HG03469 (cell line): ENCODE measurements around the gene MRGPRX2.
A peak's percentile ranks its signal among the peaks of the same experiment; 100 is the strongest.

Source experiments
- ATAC-seq: cut with Tn5 transposase; IDR thresholded peaks from one replicate; pipeline ENCODE4 v1.9.1; 2021; ENCODE audit warnings: mild to moderate bottlenecking, moderate library complexity, moderate number of reproducible peaks; ENCODE audit not compliant: unreplicated experiment

The MRGPRX2 gene

DNA sequence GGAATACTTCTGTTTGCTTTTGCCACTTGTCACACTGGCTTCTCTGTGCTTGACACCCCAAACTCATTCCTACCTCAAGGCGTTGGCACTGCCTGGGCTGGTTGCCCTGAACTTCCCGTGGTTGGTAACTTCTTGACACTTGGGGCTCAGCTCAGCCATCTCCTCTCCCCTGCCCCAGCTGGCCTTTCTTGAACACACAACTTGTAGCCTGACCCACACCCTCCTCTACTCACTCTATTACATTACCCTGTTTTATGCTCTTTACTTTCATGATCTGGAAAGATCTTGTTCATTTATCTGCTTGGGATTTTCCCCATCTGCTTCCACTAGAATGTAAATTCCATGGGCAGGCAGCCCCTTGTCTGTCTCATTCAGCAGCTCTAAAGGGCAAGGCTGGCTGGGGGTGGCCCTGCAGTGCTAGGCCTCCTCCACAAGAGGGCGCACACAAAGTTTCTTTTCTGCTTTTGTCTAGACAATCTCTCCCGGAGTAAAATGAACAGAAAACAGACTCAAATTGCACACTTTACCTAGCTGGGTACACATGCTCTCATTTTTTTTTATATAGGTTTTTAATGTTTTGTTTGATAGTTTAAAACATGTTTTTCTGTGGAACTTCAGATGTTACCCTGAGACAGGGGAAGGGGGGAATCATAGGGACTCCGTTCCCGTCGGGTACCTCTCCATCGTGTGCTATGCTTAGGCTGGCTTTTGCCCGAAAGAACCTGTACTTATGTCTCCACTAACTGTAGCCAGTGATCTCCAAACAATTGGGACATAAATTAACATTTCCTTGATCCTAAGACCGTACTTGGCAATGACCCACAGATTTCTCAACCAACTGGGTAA is 16.4 kb upstream of the MRGPRX2 start:
- no peak for ATAC-seq

DNA sequence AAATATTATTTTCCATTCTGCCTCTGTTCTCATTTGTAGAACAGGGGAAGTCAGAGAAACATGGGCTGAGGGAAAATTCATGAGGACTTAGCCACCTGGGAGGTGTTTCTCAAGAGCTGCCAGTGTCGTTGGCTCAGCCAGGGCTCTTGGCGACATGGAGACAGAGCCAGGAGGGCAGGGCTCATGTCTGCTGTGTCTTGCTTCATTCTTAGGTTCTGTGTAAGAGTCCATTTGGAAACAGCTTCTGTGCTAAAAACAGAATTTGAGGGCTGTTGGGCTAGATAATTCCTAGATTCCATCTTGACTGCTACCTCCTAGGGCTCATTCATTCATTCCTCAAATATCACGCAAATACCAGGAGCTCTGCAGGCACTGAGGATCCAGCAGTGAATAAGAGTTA is 15.1 kb upstream of the MRGPRX2 start:
- ATAC-seq, result no peak

DNA sequence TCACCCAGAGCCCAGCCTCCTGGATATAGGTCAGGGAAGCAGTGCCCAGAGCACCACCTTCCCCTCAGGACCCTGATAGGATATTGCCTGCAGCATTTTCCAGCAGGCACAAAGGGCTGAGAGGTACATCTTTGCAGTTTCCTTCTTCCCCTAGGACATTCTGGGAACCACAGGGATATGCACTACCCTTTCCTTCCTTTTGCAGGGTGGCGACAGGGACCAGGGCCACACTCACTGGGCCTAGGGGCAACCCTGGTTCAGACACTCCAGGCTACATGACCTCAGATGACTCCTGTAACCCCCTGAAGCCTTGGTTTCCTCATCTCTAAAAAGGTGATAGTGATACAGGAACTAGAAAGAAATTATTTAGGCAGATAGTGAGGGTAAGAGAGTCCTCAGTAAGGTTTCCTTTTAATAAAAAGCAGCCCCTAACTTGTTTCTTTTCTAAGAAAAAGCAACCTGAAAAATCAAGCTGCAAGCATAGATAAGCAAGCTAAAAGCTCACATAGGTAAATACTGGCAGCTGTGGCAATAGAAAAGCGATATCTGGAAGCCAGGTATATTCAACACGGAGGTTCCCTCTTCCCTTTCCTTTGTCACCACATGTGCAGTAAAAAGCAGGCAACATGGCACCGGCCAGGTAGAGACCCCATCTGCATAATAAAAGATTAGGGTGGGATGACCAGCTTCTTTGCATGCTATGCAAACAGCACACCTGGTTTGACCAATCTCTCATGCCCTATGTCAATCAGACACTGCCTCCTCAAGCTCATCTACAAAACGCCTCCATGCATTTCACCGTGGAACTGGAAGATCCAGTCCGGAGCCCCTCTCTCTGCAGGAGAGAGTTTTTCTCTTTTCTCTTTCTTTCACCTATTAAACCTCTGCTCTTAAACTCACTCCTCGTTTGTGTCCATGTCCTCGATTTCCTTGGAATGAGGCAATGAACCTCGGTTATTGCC is 13.2 kb upstream of the MRGPRX2 start:
- no peak for ATAC-seq

DNA sequence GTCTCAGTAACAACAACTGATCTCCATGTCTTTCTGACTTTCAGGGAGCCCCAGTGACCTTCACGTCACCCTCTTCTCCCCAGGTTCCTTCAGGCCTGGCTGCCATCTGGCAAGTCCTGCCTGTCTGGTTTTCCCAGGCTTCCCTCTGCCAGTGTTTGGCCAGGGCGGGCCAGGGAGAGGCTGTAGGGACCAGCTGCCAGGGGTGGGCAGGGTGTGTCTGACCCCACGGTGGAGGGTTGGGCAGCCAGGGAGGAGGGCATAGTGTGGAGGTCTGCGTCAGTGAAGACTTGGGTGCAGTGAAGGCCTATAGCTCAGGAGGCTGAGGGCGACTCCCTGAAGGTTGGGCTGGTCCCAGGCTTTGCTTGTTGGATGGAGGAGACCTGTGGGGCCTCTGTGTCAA is 11.9 kb upstream of the MRGPRX2 start:
- ATAC-seq, result no peak

DNA sequence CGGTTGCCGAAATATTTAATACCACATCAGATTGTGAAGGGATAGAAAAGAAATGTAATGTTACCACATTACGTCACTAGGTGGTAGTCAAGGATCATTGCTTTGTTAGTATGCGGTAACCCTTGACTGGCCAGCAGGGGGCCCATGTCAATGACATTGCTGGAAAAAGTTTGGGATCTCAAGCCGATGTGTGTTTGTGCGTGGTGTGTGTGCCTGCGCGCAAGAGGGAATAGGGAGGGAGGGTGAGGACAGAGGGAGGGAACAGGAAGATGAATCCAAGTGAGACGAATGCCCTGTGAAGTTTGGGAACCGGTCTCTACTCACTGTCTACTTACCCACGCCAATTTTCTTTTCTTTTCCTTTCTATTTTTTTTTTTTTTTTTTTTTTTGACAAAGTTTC is 10.7 kb upstream of the MRGPRX2 start:
- peak; percentile 99 for ATAC-seq

DNA sequence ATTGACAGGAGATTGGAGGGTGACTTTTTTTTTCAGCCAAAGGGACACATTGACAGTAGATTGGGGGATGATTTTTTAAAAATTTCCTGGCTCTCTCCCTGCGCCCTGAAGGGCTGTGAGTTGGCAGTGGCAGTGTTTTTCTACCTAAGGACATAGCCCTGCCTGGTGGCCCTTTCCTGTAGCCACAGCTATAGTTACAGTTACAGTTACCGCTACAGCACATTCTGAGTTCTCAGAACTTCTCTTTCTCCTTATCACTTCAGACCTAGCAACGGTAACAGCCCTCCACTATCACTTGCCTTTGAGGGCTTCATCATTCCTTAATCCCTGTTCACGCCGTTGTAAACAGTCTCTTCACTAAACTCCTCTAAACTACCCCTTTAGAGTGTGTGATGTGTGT is 684 bp downstream of the MRGPRX2 start:
- ATAC-seq, result no peak

DNA sequence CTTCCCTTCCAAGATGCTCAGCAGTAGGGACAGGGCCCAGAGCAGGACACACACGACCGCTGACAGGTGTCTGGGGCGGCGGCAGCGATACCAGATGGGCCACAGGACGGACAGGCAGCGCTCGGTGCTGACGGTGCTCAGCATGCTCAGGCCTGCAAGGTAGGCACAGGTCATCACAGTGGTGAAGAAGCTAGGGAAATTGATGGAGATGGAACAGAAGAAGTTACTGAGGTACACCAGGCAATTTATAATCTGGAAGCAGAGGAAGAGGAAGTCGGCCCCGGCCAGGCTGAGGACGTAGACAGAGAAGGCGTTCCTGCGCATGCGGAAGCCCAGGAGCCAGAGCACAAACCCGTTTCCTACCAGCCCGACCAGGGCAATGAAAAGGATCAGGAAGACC is 4.6 kb downstream of the MRGPRX2 start:
- ATAC-seq, result no peak

DNA sequence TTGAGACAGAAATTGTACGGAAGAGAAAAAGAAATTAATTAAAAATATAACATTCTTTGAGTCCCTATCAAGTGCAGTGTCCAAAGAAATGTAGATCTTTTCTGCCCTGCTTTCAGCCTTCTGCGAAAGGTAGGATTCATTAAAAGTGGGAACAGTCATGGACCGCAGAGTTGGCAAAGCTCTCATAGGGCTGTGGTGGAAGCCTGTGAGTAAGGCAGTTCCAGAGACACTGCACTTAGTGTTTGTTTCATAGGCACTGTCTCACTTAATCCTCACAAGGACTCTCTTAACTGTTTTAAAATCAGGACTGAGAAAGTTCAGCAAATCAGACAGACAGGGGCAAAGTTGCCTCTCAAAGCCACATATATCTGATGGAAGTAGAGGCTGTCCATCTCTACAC is 5.5 kb downstream of the MRGPRX2 start:
- no peak for ATAC-seq

DNA sequence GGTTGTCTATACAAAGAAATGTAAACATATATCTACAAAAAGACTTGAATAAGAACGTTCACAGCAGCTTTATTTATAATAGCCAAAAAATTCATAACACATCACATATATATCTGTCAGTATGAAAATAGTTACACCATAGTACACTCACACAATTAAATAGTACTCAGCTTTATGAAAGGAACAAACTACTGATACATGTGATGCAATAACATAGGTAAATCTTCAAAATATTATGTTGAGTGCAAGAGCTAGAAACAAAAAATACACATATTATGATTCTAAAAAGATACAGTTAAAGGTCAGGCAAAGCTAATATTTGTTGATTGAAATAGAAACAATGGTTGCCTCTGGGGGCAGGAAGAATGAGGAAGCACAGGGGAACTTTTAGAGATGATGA is 6.6 kb downstream of the MRGPRX2 start:
- ATAC-seq, result no peak

DNA sequence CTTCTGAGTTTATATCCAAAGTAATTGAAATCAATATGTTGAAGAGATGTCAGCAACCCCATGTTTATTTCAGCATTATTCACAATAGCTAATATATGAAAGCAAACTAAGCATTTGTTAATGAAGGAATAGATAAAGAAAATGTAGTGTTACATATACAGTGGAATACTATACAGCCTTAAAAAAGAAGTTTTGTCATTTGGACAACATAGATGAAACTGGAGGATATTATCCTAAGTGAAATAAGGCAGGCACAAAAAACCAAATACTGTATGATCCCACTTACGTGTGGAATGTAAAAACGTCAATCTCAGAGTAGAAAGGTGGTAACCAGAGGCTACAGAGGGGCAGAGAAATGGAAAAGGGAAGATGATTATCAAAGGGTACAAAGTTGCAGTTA is 10.2 kb downstream of the MRGPRX2 start:
- ATAC-seq, result no peak

DNA sequence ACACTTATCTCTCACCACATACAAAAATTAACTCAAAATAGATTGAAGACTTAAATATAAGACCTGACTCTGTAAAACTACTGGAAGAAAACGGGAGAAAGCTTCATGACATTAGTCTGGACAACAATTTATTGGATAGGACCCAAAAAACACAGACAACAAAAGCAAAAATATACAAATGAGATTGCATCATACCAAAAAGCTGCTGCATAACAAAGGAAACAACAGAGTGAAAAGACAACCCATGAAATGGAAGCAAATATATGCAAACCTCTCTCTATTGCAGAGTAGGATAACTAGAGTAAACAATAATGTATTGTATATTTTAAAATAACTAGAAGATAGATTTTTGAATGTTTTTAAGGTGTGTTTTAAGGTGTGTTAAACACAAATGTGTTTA is 11.2 kb downstream of the MRGPRX2 start:
- ATAC-seq, result no peak

DNA sequence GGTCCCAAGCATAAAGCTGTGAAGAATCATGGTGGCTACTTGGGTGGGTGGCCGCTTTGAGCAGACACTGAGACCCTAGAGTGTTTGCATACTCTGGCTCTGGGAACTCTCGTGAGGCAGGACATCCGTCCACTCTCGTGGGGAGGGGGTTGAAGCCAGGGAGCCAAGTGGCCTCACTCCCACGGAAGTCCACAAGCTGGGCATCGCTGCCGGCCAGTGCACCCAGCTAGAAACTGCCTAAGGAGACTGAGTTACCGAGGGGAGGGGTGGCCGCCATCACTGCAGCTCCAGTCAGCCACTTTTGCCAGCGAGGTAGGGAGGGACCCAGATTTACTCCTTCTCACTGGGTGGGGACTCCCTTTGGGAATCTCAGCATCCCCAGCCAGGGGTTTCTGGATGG is 20.5 kb downstream of the MRGPRX2 start:
- ATAC-seq, result no peak

DNA sequence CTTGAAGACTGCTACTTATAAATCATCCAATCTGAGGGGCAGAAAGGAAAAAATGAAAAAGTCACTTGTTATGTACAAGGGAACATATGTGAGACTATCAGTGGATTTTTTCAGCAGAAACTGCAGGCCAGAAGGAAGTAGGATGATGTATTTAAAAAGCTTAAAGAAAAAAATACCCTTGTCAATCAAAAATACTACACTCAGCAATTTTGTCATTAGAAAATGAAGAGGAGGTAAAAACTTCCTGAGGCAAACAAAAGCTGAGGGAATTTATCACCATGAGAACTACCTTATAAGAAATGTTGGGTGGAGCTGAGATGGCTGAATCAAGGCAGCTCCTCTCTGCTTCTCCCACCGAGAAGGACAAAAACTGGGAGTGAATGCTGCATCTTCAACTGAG is 21.1 kb downstream of the MRGPRX2 start:
- ATAC-seq, result no peak

DNA sequence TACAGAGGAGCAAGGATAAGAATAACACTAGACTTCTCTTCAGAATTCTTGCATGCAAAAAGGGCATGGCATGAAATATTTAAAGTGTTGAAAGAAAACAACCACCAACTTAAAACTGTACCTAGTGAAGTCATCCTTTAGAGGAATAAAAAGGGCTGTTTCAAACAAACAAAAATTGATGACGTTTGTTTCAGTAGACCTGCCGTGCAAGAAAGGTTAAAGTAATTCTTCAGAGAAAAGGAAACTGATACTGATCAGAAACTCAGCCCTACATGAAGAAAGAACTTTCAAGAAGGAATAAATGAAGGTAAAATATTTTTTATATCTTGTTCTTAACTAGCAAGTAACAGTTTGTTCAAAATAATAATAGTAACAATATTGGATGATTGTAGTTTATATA is 27.5 kb downstream of the MRGPRX2 start:
- no peak for ATAC-seq

DNA sequence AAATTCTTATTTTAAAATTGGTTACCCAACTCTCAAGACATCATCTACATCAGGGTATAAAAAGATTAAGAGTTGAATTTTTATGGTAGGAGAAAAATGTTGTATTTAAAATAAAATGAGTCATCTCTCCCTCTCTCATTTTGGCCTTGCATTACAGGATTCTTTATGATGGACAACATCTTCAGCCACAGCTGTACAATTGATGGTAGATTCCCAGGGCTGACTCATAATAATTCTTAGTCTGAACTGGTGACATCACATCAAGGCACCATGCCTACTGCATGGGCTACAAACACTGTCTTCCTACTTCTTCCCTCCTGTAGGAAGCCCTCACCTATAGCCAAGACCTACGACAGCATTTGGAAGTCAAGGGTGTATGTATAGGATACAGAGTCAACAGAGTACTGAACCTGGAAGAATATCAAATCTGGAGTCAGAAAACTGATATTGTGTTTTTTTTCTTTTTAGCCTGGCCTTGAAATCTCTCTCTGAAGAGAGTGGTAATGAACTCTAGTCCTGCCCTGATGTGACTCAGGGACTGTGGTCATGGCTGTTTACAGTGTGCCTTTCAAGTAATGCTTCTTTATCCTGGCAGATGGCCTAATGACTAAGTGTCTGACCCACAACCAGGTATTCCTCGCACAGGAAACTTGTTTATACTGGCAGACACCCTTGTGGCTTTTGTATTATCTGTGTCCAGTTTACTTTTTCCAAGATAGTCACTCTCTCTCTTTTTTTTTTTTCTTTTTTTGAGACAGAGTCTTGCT is 32.5 kb downstream of the MRGPRX2 start:
- ATAC-seq, result no peak

DNA sequence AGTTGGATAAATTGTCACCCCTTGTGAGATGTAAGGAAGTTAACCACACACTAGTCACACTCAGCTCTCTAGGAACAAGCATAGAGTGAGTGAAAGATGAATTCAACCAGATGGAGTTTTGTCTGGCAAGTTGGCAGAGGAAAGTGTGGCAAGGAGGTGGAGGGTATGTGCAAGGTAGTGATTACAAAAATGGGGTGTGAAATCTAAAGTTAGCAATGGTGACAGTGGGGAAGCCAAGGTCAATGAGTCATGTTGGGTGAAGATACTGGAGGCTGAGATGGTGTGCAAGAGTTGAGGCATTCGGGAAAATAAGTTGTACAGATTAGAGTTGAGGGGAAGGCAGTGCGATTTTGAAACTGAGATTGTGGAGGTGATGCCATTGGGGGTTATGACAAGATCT is 33.7 kb downstream of the MRGPRX2 start:
- no peak for ATAC-seq

DNA sequence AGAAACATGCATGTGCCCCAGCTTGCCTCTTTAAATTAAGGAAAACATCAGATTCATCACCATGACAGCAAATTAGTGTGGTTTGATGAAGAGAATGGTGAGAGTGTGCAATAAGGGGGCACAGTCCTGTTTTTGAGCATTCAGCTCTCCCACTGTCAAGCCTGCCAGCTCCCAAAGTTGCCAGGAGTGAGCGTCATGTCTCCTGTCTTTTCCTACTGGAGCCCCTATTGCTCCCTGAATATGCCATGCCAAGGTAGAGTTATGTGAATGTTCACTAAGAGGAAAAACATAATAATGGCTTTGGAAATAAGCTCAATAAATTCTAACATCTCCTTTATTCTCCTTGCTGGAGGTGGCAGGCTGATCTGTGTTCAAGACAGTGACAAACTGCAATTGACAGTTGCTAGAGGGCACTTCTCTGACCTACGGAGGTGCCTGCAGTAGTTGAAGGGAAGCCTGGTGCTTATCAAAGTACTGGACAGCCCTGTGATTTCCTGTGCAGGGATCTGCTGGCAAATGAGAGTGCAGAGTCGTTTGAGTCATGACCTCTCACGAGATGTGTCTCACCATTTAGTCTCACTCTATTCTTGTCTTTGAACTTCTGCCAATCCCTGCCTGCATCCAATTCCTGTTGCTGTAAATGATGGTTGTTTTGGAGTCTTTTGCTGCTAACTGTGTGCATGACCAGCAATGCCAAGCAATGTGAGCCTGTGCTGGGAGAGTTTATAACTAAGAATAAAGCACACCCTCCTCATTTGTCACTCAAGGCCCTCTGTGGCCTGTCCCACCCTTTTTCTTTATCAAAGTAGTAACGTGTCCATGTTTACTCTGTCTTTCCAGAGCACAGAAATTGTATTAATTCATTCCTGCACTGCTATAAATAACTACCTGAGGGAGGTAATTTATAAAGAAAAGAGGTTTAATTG is 34.8 kb downstream of the MRGPRX2 start:
- no peak for ATAC-seq

DNA sequence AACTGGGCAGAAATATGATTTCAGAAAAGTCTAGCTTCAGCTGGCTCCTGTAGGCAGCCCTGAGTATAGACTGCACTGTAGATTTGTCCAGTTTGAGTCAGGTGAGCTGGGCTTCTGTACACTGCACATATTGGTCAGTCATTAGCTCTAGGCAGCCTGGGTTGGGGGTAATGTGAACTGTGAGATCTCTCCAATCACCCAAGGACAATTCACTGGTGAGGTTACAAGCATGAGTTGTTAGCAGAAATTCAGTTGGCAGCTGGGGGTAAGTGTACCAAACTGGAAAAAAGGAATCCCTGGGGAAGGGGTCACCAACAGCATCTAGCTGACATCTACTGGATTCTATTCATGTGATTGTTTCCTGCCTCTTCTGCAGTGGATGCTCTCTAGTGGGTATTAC is 39.7 kb downstream of the MRGPRX2 start:
- no peak for ATAC-seq

DNA sequence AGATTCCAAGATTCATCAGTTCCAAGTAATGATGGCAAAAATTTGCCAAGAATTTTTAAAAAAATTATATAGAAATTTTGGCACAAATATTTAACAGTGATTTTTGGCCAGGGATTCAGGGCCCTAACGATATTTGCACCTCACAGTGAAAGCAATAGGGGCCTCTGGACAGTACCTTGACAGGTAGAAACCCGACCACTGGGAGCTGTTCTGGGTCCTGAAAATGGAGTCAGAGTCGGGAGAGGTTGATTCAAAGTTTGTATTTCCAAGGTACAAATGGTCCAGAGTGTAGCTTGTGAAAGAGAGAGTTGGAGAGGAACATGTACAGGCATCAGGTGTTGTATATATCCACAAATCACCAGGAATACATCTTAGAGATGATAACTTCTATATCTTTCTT is 41.6 kb downstream of the MRGPRX2 start:
- no peak for ATAC-seq

DNA sequence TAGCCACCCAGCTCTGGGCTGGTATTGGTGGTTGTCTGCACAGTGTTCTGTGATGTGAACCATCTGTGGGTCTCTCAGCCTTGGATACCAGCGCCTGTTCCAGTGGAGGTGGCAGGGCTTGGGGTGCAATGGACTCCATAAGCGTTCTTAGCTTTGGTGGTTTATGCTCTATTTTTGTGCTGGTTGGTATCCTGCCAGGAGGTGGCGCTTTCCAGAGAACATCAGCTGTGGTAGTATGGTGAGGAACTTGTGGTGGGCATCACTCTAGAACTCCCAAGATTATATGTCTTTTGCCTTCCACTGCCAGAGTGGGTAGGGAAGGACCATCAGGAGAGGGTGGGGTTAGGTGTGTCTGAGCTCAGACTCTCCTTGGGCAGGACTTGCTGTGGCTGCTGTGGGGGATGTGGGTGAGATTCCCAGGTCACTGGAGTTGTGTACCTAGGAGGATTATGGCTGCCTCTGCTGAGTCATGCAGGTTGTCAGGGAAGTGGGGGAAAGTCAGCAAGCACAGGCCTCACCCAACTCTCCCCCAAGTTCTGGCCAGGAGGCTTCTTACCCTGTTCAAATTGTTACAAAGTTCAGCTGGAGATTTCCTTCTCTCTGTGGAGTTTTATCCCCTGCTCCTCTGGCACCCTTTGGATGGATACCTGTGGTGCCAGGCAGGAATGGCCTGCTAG is 47.2 kb downstream of the MRGPRX2 start:
- ATAC-seq, result no peak
